GM12864 (cell line): ENCODE measurements around the gene GAMT.

Source experiments
- DNase-seq: peaks from one replicate; pipeline ENCODE4 v3.0.0-alpha.2; 2011; ENCODE audit warnings: low read depth
- H3K4me3 ChIP-seq: 2 replicates; pipeline ENCODE4 v1.5.1; 2011; ENCODE audit warnings: mild to moderate bottlenecking, low read depth, low read length, control low read depth
- TF ChIP-seq, protein P1 (sequence below): IDR thresholded peaks from 2 replicates; pipeline ENCODE4 v1.5.1; 2011; ENCODE audit warnings: low read depth, mild to moderate bottlenecking, moderate library complexity, low read length, control low read depth, inconsistent platforms; ENCODE audit errors: missing control alignments

GAMT gene

DNA sequence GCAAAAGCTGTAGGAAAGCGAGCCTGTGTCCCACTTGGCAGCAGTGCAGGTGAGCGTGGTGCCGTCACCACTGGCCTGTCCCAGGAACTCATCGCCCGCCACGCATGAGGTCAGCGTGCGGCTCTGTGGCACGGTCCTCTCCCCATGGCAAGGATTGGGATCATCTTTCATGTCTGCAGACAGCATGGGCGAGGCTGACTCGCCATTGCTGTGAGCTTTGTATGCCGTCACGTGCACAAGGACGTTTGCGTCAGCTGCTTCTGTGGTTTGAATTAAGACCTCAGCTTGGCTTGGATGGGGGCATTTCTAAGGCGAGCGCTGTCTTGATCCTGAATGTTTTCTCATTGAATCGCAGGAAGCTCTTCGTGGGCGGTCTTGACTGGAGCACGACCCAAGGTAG is 15.8 kb upstream of the GAMT start:
- DNase-seq: no peak
- TF ChIP-seq, protein P1, sequence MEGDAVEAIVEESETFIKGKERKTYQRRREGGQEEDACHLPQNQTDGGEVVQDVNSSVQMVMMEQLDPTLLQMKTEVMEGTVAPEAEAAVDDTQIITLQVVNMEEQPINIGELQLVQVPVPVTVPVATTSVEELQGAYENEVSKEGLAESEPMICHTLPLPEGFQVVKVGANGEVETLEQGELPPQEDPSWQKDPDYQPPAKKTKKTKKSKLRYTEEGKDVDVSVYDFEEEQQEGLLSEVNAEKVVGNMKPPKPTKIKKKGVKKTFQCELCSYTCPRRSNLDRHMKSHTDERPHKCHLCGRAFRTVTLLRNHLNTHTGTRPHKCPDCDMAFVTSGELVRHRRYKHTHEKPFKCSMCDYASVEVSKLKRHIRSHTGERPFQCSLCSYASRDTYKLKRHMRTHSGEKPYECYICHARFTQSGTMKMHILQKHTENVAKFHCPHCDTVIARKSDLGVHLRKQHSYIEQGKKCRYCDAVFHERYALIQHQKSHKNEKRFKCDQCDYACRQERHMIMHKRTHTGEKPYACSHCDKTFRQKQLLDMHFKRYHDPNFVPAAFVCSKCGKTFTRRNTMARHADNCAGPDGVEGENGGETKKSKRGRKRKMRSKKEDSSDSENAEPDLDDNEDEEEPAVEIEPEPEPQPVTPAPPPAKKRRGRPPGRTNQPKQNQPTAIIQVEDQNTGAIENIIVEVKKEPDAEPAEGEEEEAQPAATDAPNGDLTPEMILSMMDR: no peak
- H3K4me3 ChIP-seq: no peak overlapping the region

DNA sequence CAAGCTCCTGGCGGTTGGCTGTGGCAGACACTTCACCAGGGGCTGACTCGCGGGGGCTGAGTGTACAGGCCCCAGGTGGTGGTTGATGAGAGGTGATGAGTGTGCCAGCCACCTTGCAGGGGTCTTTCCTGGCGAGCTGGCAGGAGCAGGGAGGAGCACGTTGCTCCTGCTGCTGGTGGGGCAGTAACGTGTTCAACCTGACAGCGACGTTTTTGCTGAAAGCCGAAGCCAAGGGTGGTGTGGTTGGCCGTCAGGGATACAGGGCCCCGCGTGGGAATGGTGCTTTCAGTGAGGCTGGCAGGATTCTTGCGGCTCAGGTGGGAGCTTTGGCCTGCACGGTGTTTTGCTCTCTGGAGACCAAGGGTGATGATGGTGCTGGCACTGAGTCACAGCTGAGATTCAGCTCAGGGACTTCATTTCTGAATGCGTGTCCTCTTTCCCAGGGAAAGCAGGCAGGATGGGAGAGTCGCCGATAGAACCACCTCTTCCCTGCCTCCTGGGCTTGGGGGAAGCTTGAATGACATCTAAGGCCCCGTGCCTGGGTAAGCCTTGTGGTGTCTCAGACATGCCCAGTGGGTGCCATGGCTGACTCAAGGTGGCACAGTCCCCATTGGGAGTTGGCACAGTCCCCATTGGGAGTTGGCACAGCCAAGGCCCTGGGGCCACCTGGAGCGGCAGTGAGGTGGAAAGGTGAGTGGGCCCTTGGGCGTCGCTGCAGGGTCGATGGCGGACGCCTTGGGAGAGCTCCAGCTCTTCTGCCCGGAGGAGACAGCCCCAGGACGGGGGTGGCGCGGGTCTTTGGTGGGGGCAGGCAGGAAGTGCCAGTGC is 14.9 kb upstream of the GAMT start:
- no peak overlapping the region for H3K4me3 ChIP-seq
- DNase-seq: no peak
- TF ChIP-seq, protein P1: no peak

DNA sequence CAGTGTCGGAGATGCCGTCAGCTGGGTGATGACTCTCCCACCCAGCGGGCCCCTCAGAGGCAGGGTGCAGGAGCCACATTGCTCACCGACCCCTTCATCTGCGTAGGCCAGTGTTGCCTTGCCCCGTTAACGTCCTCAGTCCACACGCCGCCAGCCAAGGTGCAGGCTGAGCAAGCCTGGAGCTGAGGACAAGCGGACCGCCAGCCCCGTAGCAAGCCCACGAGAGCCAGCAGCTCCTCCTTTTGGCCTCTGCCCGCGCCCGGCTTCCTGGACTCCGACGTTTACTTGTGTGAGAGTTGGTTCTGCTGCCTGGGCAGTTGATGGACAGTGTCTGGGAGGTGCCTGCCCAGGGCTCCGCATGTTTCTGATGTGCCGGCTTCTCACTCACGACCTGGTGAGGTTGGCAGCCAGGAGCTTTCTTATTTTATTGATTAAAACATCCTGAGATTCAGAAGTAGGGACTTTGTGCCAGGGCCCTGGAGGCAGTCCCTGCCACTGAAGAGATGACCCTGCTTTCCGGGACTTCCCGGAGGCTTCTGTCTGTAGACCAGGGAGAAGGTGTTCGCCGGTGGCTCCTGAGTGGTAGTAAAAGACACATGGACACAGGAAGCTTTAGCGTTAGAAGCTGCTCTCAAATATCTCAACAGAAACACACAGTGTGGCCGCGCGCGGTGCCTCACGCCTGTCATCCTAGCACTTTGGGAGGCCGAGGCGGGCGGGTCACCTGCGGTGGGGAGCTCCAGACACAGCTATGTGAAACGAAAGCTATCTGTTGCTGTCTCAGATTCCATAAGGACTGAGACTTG is 11.9 kb upstream of the GAMT start:
- DNase-seq: no peak
- H3K4me3 ChIP-seq: no peak overlapping the region
- TF ChIP-seq, protein P1: no peak

DNA sequence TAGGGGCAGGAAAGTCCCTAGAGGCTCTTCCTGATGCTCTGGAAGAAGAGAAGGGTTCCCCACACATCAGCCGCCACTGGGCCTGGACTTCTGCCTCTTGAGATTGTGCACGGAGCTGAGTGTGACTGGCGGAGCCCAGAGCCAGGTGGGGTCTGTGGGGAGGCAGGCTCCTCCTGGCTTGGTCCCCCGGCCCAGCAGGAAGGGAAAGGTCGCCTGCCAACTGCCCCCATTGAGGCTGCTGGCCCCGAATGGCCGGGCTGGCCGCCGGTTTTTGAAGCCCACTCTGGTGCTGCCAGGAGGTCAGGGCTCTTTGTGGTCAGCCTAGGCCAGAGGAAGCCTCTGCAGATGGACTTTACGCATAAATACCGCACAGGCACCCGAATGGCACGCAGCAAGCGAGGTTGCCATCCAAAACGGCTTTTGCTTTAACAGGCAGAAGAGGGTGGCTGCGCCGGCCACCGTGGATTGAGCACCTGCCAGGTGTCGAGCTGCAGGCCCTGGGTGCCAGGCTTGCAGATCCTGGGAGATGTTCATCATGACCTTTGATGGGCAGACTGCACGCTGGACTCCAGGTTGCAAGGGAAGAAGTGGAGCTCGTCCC is 11.1 kb upstream of the GAMT start:
- DNase-seq: no peak
- TF ChIP-seq, protein P1: no peak
- no peak overlapping the region for H3K4me3 ChIP-seq

DNA sequence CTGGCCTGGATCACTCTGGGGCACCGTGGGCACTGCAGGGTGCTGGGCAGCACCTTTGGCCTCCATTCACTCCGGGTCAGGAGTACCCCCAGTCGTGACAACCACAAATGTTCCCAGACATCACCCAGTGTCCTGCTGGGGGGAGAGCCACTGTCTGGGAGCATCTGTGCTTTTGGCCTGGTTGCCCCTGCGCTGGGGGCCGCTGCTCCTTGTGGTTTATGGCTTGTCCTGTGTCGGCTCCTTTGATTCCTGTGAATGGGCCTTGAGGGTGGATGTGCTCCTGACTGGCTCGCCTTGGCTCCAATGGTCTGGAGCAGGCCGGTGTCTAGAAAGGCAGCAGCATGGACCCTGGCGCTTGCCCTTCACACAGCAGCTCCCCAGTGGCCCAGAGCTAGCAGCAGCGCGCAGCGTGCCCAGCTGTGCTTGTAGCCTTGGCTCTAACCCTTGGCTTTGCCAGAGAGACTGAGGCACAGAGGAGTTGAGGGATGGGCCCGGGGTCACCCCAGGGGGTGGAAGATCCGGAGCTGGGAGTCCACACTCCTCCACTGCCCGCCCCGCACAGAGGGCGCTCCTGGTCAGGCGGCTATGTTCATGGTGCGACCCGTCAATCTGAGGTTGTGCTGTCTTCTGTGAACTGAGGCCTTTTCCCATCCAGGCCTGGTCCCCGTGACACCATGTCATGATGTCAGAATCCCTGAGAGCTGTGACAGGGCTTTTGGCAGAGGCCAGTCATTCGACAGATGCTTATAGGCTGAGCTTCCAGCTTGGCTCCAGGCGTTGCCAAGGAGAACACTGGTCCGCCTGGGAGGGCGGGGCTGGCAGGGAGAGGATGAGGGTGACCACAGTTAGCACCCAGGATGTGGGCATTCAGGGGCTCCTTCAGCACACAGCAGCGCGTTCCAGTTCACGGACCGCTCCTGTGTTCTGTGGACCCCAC is 10.2 kb upstream of the GAMT start:
- TF ChIP-seq, protein P1: no peak
- H3K4me3 ChIP-seq: no peak overlapping the region
- DNase-seq: no peak

DNA sequence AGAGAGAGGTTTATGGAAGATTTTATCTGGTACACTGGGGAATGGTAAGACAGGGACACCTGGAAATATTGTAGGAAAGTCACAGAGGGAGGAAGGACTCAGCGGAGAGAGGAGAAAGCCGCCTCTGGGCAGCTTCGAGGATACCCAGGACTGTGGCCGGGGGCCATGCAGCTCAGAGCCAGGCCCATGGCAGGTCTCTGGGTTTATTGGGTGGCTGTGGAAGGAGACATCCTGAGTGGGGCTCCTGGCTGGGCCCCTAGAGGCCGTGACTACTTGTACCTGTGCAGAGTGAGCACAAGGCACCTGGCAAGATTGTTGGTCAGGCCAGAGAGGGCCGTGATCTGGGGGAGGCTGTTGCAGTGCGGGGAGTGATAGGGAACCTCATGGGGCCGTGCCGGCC is 9.4 kb upstream of the GAMT start:
- TF ChIP-seq, protein P1: no peak
- no peak overlapping the region for H3K4me3 ChIP-seq
- no peak for DNase-seq
